ENCODE data around the gene ABCA7.

ABCA7 gene

GRCh38 chr19:1061987-1062386, 22.1 kb downstream of the ABCA7 start:
- DNase-seq, result no peak

DNA sequence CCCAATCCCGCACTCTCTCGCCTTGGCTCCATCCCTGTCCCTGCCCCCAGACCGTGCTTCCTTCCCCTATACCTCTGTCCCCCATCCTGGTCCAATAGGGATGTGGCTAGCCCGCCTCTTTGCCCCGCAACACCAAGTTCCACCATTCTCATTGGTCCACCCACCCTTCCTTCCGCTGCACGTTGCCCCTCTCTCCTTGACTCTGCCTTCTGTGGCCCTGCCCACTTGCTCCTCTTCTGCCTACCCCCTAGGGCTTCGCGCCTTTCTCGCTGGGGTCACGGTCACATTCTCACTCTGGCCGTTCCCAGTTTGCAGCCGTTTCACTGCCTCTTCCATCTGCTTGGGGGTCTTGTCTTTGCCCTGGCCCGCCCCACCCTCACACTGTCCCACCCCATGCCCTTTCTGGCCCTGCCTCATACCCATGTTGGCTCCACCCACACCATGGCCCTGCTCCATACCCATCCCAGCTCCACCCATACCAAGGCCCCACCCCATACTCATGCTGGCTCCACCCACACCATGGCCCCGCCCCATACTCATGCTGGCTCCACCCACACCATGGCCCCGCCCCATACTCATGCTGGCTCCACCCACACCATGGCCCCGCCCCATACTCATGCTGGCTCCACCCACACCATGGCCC, 22.6 kb downstream of the ABCA7 start:
- no peak for DNase-seq

DNA sequence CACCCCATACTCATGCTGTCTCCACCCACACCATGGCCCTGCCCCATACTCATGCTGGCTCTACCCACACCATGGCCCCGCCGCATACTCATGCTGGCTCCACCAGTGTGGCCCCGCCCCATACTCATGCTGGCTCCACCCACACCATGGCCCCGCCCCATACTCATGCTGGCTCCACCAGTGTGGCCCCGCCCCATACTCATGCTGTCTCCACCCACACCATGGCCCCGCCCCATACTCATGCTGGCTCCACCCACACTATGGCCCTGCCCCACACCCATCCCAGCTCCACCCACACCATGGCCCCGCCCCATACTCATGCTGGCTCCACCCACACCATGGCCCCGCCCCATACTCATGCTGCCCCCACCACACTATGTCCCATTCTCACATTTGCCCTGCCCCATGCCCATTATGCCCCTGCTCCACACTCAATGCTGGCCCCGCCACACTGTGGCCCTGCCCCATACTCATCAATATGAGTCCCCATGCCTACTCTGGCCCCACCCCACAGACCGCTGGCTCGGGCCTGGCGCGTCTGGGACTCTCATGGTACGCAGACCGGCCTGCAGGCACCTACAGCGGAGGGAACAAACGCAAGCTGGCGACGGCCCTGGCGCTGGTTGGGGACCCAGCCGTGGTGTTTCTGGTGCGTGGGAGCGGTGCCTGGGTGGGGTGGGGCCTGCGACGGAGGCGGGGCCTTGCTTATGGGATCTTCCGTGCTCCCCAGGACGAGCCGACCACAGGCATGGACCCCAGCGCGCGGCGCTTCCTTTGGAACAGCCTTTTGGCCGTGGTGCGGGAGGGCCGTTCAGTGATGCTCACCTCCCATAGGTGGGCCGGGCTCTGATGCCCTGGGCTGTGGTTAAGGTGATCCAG, 23.4 kb downstream of the ABCA7 start:
- DNase-seq, result no peak

DNA sequence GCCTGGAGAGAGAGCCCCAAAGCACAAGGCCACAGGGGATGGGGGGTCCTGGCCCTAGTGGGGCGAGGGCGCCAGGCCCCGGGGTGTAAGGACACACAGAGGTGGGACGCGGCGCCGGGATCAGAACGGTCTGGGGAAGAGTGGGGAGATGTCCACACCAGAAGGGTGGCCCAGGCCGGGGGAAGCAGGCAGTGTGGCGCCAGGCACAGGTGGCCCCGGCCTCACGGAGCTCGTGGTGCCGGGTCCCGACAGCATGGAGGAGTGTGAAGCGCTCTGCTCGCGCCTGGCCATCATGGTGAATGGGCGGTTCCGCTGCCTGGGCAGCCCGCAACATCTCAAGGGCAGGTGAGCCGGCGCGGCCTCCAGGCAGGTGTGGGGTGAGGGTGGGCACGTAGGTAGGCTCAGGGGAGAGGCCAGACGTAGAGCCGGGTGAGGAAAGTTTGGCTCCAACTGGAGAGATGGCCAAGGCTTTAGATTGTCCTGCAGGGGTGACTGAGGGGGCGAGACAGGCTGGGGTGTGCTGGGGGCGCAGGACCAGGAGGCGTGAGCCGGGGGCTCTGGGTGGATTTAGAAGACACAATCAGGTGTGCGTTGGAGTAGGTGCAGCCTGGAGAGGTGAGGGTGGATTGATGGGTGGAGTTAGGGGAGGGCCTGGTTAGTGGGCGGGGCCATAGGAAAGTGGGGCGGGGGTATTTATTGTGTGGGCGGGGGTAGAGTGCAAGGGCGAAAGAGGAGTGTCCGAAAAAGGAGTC, 24.2 kb downstream of the ABCA7 start:
- no peak for DNase-seq

GRCh38 chr19:1064661-1065605, 25.0 kb downstream of the ABCA7 start:
- no peak for DNase-seq

GRCh38 chr19:1065606-1066109, 25.8 kb downstream of the ABCA7 start:
- DNase-seq, result no peak

DNA sequence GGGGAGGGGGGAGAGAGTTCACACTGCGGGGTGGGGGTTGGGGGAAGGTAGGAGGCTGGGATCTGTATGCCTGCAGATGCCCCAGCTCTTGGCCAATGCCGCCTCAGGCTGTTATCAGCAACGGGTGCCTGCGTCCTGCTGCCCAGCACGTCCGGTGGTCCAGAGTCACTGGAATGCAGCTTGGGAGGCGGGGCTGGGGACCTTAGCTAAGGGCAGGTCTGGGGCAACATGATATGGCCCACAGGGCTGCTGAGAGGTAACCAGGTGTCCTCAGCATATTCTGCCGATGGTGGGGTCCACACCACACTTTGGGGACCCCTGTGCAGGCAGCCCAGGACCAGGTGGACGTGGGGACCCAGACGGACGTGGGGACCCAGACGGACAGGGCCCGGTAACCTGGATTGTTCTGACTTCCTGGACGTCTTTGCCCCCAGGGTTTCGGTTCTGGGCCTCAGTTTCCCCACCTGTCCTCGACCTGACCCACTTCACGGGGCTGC, 26.4 kb downstream of the ABCA7 start:
- no peak for DNase-seq

DNA sequence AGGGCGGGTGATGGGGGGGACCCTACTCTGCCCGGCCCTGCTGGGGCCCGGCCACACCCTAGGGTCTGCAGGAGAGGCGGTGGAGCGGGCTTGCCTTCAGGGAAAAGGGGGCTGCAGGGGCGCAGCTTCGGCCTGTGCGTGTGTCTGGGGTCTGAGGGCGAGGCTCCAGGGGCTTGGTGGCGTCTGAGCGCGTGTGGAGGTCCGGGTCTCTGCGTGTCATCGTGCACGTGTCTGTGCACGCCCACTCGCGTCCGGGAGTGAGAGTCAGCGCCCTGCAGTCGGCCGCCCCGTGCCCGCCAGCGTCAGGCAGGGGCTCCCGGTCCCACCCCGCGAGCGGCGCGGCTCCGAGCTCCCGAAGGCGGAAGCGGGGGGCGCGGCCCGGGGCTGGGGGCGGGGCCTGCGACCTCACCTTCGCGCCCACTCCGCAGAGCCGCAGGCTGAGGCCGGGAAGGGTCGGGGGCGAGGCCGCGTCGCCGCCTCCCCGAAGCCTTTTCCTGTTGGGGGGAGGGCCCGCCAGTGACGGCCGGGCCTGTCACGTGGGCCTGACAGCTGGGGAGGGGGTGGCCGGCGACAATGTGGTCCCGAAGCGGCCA, 26.9 kb downstream of the ABCA7 start, which contains the start of gene ARHGAP45:
TSS of gene ARHGAP45 (plus strand) at position 420 of the 593 bp plus-strand sequence. CDS start 239 bp downstream, outside the sequence.
- no peak for DNase-seq

GRCh38 chr19:1067341-1067957, 27.5 kb downstream of the ABCA7 start:
- DNase-seq, result no peak

DNA sequence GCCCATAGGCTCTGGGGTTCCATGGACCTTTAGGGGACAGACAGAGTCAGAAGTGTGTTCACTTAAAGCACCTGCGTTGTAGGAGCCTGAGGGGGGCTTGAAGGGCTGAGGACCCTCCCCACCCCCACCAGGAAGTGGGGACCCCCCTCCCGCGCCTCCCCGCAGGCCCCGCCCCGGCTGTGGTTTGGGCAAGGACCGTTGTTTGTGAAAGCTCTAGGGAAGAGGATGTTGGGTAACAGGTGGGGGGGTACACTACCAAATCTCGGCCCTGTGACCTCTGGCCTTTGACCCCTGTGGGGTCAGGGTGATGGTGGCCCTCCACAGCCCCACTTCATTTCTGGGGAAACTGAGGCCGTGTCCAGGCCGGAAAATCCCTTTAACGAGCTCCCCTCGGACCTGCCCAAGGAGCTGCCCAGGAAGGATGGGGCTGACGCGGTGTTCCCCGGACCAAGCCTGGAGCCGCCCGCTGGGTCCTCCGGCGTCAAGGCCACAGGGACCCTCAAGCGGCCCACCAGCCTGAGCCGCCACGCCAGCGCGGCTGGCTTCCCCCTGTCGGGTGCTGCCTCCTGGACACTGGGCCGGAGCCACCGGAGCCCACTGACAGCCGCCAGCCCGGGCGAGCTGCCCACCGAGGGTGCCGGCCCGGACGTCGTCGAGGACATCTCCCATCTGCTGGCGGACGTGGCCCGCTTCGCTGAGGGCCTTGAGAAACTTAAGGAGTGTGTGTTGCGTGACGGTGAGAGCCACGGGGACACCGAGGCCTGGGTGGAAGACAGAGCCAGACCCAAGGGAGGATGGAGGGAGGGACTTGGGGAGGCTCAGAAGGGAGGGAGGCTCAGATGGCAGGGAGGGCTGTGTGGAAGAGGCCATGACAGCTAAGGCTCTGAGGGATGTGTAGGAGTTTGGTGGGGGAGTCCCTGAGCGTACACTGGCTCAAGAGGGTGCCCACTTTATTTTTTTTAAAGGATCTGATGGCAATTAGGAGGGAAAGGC, 28.4 kb downstream of the ABCA7 start:
- no peak for DNase-seq

- DNase-seq, result no peak
Measured at GRCh38 chr19:1069009-1069779, 29.3 kb downstream of the ABCA7 start.

- no peak for DNase-seq
Measured at GRCh38 chr19:1070576-1070930, 30.6 kb downstream of the ABCA7 start.

DNA sequence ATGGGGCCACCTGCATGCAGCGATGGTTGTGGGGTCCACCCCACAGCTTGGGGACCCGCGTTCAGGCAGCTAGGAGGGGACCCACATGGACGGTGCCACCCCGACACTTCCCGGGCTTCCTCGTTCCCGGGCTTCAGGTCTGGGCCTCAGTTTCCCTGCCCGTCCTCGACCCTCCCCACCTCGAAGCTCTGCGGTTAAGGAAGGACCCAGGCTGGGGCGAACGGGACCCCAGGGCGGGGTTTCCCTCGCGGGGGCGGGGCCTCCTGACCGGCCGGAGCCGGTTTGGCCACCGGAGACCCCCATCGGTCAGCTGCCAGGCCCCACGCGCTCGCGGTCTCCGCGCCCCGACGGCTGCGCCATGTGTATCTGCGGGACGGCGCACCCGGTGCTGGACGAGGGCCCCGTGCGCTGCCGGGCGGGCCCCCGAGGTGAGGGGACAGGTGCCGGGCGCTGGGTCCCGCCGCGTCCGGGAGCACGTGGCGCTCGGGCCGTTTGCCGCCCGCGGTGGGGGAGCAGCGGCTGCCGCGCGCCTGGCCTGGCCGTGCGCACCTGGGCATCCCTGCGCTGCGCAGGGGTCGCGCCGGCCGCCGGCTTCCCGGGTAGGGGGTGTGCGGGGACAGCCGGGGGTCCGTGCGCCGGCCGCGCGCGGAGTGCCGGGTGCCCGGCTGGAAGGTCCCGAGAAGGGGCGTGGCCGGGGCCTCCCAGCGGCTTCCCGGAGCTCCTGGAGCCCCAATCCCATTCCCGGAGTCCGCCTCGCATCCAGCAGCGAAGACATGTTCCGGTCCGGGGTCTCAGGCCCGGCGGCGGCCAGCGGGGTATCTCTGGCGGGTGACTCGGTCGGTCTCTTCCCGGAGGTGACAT, 31.3 kb downstream of the ABCA7 start:
- no peak for DNase-seq

DNA sequence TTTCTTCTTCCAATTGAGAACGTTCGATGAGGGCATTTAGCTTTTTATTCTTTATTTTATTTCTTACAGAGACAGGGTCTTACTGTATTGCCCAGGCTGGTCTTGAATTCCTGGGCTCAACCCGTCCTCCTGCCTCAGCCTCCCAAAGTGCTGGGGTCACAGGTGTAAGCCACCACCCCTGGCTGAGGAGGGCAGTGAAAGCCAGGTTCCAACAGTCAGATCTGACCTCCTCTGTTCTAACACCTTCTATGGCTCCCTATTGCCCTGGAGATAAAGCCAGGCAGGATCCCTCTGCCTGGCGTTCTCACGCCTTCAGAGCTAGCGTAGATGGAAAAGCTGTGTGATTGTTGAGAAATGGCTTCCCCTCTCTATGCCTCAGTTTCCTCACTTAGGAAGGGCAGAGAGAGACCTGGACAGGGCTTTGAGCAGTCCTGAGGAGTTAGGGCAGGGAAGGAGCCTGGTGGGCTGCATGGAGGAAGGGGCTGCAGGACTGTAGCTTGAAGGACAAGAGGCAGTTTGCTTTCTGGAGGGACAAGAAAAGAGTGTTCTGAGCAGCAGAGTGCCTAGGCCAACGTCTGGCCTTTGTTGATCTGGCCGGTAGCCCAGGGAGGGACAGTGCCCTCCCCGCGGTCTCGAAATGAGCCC, 32.6 kb downstream of the ABCA7 start:
- DNase-seq, result no peak

DNA sequence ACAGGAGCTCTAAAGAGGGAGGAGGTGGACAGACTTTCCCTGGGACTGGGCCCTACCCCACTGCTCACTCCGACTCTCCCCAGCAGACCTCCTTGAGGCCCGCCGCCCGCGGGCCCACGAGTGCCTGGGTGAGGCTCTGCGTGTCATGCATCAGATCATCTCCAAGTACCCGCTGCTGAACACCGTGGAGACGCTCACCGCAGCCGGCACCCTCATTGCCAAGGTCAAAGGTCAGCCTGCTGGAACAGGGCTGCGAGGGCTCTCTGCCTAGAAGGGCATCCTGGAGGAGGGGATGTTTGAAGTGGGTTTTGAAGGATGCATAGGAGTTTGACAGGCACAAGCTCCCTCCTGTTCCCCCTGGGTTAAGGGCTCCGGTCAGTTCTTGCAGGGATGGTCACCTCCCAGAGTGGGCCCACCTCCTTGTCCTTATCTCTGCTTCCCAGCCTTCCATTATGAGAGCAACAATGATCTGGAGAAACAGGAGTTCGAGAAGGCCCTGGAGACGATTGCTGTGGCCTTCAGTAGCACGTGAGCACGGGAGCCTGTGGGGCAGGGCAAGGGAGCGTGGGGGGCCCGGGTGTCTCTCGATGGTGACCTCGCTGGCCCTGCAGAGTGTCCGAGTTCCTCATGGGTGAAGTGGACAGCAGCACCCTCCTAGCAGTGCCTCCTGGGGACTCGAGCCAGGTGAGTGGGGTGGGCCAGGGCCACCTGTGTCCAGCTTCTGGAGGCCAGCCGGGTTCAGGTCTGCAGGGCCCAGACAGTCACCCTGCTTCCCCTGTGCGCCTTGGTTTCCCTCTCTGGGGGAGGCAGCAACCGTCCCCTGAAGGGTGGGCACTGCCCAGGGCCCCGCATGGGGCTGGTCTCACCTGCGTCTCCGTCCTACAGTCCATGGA, 33.4 kb downstream of the ABCA7 start:
- DNase-seq, result no peak

- DNase-seq, result no peak
Measured at GRCh38 chr19:1073956-1074517, 34.1 kb downstream of the ABCA7 start.
